HG03457 (cell line): Measurements from ENCODE around the gene SORCS1.

Experiments used
- ATAC-seq: cut with Tn5 transposase; IDR thresholded peaks from one replicate; pipeline ENCODE4 v1.9.1; 2021; ENCODE audit warnings: moderate number of reproducible peaks; ENCODE audit not compliant: unreplicated experiment

The SORCS1 gene

DNA sequence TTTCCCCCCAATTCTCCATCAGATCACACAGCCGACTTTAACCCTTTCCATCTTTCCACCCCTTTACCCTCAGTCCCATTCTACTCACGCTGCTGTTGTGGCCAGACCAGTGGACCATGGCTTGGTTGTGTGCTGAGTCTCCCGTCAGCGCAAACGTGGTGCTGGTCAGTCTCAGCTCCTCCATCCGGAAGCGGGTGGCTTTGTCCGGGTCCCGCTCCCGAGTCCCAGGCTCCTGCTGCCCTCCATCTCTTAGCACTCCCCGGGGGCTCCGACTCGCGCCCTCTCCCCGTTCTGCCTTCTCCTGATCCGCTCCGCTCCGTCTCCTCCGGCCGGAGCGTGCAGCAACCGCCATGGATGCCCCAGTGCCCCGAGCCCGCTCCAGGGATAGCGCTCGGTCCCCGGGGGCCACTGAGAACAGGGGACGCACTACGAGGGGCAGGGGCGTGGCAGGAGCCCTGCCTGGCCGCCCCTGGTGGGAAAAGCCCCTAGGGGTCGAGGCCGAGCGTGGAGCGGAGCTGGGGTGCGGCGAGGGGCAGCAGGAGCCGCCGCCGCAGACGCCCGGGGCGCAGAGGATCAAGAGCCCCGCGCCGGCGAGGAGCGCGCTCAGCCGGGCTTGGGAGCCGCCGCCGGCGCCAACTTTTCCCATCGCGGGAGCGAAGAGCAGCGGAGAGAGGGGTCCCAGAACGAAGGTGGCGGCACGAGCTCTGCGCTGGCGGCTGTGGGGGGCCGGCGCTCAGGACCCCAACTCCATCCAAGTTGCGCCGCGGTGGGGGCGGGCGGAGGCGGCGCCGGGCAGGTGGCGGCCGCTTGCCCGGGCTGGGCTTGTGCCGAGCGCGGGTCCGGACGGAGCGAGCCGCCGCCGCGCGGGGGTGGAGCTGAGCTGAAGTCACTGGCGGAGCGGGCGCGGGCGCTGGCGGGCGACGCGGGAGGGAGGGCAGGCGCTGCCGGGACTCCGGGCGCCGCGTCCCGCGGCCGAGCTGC lies at the start of gene SORCS1:
TSS of gene SORCS1 (minus strand) at position 826 of the 981 bp plus-strand sequence.
- ATAC-seq, result no peak

DNA sequence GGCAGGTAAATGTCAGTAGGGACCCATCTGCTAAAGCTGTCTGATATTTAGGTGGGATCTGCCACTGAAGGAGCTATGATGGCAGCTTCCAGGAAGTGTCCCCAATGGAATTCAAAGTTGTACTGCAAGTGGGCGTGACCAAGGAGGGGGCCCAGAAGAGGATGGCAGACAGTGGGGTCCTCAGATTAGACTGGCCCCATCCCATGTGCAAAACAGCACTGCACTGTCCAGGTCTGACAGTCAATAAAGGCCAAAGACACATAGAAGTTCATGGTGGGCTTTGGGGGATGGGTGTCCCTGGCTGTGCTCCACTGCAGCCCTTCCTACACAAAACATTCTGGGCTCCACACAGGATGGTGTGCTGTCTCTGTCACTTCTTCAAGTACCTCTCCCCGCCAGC lies 49.8 kb upstream of the SORCS1 start:
- no peak for ATAC-seq

- ATAC-seq, result no peak
Observed at GRCh38 chr10:107213861-107214260, 49.4 kb upstream of the SORCS1 start.

DNA sequence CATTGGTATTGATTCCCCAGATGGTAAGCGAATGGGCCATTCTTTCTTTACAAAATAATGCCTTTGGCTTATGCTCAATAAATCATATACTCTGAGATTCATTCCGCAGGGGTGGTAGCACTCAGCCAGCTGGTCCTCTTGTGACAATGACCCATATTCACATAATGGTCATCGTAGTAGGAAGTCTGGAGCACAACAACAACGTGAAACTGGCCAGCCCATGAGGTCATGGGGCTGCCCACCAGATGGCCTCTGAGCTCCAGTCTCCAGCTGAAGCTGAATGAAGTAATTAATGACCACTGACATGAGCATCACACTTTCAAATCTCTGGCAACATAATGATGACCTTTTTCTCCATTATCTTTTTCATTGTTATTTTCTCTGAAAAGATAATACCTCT lies 42.3 kb upstream of the SORCS1 start:
- no peak for ATAC-seq

DNA sequence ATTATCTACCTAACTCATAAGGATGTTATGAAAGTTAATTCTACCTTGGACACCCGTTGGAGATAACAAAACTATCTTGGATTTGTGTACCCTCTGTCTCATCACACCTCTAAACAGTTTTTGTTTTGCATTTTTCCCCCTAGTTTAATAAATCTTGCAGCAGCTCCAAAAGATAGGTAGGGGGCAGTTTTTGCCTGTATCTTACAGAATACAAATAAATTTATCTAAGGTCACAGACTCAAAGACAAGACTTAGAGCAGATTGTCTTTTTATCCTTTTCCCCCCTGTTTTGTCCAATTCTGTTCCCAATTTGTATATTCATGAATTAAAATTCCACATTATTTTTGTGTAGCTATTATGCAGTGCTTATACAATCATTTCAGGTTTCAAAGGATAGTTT lies 5.0 kb upstream of the SORCS1 start:
- ATAC-seq, result no peak

DNA sequence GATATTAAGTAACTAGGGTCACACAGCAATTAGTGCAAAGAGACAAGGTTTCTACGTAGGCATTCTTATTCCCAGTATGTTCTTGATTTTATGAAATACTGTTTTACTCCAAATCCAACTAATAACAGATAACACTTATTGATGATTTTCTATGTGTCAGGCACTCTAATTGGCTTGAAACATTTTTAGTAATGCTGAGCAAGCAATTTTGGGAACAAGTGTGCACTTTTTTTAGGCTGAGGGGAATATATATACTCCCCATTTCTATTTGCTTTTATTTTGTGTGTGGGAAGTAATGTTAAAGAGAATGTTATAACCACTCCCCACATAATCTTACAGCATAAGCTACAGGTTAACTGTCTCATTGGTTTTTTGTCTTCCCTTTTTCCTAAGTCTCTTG lies 4.2 kb upstream of the SORCS1 start:
- no peak for ATAC-seq

GRCh38 chr10:107166403-107166802 lies 1.9 kb upstream of the SORCS1 start:
- ATAC-seq, result no peak

- ATAC-seq, result no peak
Observed at GRCh38 chr10:107164992-107165391, 486 bp upstream of the SORCS1 start.

- no peak for ATAC-seq
Observed at GRCh38 chr10:107163076-107163855, 1.2 kb downstream of the SORCS1 start.

- ATAC-seq, result no peak
Observed at GRCh38 chr10:107160866-107161265, 3.6 kb downstream of the SORCS1 start.

GRCh38 chr10:107159871-107160270 lies 4.6 kb downstream of the SORCS1 start:
- ATAC-seq, result no peak

- ATAC-seq, result no peak
Observed at GRCh38 chr10:107157071-107157470, 7.4 kb downstream of the SORCS1 start.

- no peak for ATAC-seq
Observed at GRCh38 chr10:107152087-107152486, 12.4 kb downstream of the SORCS1 start.

DNA sequence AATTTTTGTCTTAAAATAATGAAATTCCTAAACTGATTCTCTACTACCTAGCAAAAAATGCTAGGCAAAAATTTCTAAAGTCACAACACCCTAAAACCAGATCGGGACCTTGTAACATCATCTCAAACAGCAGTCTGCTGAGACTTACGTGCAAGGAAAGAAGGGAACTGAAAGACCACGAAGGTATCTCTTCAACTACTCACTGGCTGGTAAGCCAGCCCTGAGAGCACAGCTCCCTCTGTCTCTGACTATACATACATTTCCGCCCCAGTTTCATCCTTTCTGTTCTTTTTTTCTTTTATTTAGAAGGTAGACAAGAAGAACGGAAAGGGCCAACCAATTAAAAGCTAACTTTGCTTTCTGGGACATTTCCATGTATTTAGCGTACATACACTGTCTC lies 15.6 kb downstream of the SORCS1 start:
- no peak for ATAC-seq

- ATAC-seq, result no peak
Observed at GRCh38 chr10:107144490-107144889, 20.0 kb downstream of the SORCS1 start.

DNA sequence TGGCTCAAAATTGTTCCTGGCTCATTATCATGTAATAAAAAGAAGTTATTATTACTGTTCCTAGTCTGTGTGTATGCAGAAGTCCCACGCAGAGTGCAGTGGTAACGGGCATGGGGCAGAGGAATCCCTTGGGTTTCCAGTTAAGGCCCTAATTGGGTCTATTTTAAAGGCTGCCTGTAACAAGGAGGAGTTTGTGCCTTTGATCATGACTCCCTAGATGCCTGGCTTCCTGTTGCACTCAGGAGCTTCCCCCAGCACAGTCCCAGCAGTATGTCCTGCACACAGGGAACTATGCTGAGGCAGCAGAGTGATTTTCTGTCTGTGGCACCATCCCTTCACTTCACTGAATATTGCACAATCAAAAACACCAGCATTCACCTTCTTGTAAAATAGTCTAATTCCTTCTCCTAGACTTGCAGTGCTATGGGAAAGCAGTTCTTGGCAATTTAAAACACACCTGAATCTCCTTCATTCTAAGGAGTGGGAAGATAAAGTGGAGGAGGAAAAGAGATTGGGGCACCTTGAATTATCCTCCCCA lies 22.9 kb downstream of the SORCS1 start:
- ATAC-seq, result no peak

DNA sequence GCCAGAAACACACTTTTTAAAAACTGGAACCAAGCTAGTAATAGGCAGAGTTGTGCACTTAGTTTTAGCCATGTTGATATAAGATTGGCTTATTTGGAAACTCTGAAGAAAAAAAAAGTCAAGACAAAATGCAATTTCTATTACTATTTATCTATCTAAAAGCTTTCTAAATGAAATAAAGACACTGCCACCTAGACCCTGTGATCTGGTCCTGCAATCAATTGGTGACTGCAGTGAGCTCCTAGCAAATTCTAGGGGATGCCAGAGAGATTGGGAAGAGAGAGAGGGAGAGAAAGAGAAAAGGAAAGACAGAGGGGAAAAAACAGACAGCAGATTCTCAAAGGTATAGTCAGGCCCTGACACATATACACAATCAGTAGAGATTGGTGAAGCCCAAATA lies 25.3 kb downstream of the SORCS1 start:
- ATAC-seq, result no peak

DNA sequence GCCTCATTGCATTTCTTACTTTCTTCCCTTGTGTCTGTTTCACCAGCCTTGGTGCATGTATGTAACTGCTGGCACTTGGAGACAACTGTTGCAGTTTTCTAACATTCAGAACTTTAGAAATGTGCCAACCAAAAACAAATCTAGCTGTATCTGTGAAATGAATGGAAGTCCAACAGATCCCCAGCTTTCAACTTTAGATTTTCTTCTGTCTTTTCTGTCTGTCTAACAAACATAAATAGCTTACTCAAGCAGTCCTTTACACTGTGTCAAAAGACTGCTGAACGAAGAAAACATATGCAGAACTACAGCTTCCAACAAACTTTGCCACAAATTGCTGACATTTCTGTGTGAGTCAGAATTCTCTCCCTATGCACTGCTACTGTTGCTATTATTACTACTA lies 30.9 kb downstream of the SORCS1 start:
- ATAC-seq, result no peak

GRCh38 chr10:107129000-107129399 lies 35.5 kb downstream of the SORCS1 start:
- no peak for ATAC-seq

DNA sequence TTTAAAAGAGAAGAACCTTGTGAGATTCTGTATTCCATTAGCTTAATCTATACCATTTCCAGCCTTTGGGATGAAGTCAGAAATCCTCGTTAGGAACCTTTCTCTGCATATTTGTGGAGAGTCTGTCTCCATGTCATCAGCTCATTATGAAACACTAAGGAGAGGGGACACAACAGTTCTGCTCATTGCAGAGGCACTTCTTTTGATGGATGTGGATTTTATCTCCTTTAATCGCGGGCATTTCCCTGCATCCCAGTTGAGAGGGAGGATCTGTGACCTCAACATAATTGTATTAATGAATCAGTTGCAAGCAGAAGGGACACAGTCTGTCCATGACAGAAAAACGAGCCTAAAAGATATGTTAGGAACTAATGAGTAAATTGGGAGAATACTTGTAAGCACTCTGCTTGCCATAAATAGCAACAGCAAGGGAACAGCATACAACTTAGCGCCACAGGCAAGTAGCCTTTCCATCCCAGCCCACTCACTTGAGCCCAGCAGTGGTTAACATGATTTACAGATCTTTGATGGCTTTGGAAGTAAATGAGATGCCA lies 37.9 kb downstream of the SORCS1 start:
- ATAC-seq, result no peak

GRCh38 chr10:107122703-107123102 lies 41.8 kb downstream of the SORCS1 start:
- no peak for ATAC-seq
